ENCODE measurements around the gene TMEM220.
"Not testable (repeated sequence)": the region's sequence is repeated elsewhere in the genome, so short reads cannot be mapped to it uniquely, and the experiment has no call there.

The TMEM220 gene

DNA sequence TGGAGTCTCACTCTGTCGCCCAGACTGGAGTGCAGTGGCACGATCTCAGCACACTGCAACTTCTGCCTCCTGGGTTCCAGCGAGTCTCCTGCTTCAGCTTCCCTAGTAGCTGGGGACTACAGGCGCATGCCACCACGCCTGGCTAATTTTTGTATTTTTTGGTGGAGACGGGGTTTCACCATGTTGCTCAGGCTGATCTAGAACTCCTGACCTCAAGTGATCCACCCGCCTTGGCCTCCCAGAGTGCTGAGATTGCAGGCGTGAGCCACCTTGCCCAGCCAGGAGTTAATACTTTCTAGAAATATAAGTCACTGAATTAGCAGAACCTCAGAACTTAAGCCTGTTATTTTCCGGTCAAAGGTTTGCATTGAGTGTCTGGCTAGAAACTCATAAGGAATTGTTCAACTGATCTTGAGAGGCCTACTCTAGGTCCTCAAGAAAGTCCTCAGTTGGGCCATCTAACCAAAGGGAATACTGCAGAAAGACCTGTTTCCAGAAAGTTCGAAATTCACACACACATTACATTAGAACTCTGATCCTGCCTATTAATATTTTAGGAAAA, 1.4 kb downstream of the TMEM220 start:
- no peak for DNase-seq (ENCODE audit: low read depth)

DNA sequence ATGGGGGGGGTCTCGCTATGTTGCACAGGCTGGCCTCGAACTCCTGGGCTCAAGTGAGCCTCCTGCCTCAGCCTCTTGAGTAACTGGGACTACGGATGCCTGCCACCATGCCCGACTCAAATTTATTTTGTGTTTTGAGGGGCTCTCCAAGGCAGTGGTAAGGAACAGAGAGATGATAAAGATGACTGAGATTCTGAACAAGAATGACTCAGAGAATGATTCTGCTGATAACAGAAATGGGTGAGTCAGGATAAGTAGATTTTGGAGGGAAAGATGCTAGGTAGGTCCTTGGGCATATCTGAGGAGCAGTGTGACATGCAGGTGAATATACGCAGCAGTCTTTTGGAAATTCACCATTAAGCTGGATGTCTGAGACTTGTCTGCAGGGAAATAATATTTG, 2.6 kb downstream of the TMEM220 start:
- DNase-seq (ENCODE audit: low read depth), result no peak

DNA sequence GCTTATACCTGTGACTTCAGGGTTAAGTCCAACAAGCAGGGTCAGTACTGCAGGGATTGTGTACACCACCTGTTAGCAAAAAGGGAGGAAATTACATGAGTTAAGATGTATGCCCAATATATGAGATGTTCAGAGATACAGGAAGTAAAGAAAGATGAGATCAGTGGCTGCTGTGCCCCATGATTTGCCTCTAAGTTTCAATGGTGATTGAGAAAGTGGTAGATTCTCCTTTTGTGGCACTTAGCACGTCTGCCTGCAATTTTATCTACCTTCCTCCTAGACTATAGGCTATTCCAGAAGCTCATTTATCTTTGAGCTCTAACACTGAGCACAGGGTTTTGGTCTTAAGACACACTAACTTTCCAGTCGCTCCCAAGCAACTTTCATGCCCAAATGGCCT, 3.6 kb downstream of the TMEM220 start:
- no peak for DNase-seq (ENCODE audit: low read depth)

- no peak for DNase-seq (ENCODE audit: low read depth)
Measured at GRCh38 chr17:10725262-10725661, 4.6 kb downstream of the TMEM220 start.

DNA sequence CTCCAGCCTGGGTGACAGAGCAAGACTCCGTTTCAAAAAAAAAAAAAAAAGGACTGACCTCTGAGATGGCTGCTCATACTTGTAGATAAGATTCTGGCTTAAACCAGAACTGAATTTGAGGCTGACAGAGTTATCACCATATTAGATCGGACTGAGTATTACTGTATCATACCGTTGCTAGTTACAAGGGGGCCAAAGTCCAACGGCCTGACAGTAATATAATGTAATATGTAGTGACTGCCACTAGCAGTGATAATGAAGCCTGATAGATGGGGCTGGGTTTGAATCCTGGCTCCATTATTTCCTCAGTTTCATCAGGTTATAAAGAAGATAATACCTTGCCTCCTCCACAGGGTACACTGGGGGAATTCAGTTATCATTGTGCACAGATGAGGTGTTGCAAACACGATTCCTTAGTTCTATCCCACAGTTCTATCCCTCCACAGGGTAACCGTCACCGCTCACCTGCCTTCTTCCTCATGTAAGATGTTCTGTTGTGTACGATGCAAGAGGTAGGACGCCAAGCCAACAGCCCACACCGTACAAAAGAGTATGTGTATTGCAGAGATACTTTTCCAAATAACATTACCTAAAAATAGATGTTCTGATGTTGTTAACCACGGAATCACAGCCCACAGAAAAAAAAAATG, 5.2 kb downstream of the TMEM220 start:
- no peak for DNase-seq (ENCODE audit: low read depth)

DNA sequence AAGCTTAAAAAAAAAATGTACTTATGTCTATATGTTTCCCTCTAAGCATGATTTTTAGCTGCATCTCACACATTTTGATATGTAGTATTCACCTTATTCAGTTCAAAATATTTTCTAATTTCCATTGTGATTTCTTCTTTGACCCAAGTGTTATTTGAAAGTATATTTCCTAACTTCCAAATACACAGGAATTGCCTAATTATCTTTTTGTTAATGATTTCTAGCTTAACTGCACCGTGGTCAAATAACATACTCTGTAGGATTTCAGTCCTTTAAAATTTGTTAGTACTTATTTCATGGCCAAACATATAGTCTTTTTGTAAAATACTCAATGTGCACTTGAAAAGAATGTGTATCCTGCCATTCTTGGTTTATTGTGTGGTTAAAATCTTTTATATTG, 11.3 kb downstream of the TMEM220 start:
- DNase-seq (ENCODE audit: low read depth), result no peak

- no peak for DNase-seq (ENCODE audit: low read depth)
Measured at GRCh38 chr17:10716218-10716617, 13.6 kb downstream of the TMEM220 start.

GRCh38 chr17:10713318-10713717, 16.5 kb downstream of the TMEM220 start:
- DNase-seq (ENCODE audit: low read depth), result no peak

- DNase-seq (ENCODE audit: low read depth), result no peak
Measured at GRCh38 chr17:10705727-10706126, 24.1 kb downstream of the TMEM220 start.

- no peak for DNase-seq (ENCODE audit: low read depth)
Measured at GRCh38 chr17:10702574-10702973, 27.2 kb downstream of the TMEM220 start.

DNA sequence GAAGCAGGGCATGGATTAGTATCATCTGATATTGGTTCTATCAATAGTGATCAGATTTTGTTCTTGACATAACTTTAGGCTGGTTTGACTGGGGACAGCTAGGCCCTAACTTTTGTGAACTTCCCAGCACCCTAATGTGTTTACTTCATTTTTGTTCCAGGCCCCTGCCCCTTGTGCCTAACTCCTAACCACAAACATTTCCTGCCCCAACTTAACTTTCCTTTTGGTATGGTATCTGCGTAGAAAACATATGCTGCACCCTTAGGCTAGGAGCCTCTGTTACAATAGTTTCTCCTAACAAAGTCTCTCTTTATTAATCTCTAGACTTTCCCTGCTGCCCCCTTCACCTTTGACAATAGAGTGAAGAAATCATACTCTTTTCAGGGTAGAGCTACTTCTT, 30.0 kb downstream of the TMEM220 start:
- no peak for DNase-seq (ENCODE audit: low read depth)

- no peak for DNase-seq (ENCODE audit: low read depth)
Measured at GRCh38 chr17:10698096-10698818, 31.6 kb downstream of the TMEM220 start.

- DNase-seq (ENCODE audit: low read depth), result peak; percentile 83
Measured at GRCh38 chr17:10697092-10698081, 32.4 kb downstream of the TMEM220 start, which contains the start of the genes ADPRM and SCO1. TSS of gene ADPRM (plus strand) at chr17:10697594. CDS start at chr17:10704927, 7,333 bp downstream. TSS of gene SCO1 (minus strand) at chr17:10697533. CDS start at chr17:10697507, 26 bp downstream.

DNA sequence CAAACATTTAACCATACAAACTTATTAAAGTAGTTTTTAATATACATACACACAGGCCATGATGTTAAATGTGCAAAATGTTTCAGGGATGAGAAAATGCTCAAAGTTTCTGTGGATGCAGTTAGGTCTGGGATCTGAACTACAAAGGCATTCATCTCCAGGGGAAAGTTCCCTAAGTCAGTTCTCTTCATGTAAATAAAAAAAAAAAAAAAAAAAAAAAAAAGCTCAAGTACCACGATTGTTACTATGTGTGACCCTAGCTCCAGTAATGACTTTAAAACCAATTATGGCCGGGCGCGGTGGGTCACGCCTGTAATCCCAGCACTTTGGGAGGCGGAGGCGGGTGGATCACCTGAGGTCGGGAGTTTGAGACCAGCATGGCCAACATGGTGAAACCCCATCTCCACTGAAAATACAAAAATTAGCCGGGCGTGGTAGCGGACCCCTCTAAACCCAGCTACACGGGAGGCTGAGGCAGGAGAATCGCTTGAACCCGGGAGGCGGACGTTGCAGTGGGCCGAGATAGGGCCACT, 33.9 kb downstream of the TMEM220 start:
- not testable (repeated sequence) for DNase-seq (ENCODE audit: low read depth)

- DNase-seq (ENCODE audit: low read depth), result no peak
Measured at GRCh38 chr17:10687499-10687898, 42.3 kb downstream of the TMEM220 start.

GRCh38 chr17:10683853-10684252, 46.0 kb downstream of the TMEM220 start:
- no peak for DNase-seq (ENCODE audit: low read depth)

DNA sequence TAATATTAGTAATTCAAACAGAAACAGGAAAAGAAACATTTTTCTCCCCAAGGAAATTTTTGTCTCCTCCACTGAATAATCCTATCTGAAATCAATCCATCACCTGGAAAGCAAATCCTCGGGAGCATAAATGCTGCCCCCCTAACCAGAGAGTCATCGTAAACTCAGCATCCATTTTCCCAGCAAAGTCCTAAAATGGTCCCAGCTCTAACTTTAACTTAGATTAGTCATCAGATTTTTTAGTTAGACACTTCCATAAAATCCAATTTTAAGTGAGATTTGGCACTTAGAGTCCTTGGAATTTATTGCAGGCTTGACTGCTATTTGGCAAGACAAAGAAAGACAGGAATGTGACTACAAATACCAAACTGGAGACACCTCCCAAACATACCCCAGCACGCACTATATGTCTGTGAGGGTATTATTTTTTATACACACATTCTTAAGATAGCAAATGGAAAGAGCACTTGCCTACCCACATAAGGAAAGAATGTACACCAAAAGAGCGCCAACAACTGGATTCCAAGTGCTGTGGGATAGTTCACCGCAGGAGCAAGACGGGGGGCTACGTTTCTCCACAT, 47.9 kb downstream of the TMEM220 start:
- DNase-seq (ENCODE audit: low read depth), result no peak

GRCh38 chr17:10674704-10675103, 55.1 kb downstream of the TMEM220 start:
- DNase-seq (ENCODE audit: low read depth), result no peak

DNA sequence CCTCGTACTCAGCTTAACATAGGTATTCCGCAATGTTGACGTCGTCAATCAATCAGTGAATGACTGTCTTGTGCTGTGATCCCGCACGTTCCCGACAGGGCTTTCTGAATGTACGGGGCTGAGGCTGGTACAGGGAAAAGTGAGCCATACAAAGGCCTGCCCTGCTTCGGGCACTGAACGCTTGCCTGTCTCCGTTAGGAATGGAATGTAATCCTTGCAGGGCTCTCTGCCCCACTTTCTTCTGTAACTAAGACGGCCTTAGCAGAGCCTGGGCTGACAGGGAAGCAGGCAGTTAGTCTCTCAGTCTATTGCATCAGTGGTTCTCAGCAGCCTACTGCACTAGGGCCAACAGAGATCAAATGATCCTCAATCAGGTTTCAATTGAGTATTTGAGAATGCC, 56.5 kb downstream of the TMEM220 start:
- no peak for DNase-seq (ENCODE audit: low read depth)

DNA sequence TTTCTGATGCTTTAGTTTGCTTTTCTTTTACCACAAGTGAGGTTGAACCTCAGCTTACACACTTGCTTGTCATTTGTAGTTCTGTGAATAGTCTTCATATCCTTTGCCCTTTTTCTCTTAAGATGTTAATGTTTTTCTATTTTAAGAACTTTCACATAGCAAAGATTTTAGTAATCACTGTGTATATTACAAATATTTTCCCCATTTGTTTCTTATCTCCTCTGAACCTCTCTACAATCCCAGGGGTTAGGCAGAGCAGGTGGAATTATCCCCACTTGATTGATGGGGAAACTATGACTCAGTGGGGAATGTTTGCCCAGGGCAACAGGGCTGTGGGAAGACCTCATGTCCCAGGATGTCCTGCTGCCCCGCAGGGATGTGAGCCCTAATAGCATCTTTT, 61.0 kb downstream of the TMEM220 start:
- no peak for DNase-seq (ENCODE audit: low read depth)

DNA sequence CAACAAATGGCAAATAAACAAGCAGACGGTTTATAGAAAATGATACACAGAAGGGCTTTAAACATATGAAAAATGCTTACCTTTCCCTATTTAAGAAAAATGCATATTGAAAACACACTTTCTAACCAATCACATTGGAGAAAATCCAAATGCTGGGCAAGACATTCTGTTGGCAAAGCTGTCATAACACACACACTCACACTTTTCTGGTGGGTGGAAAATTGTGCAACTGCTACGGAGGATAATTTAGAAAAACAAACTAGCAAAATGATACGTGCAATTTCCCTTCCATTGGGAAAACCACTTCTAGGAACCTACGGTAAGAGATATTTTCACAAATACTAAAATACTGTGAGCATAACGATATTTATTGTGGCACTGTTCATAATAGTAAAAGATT, 62.9 kb downstream of the TMEM220 start:
- DNase-seq (ENCODE audit: low read depth), result no peak
